Measurements from ENCODE around the gene ZNF584.

DNA sequence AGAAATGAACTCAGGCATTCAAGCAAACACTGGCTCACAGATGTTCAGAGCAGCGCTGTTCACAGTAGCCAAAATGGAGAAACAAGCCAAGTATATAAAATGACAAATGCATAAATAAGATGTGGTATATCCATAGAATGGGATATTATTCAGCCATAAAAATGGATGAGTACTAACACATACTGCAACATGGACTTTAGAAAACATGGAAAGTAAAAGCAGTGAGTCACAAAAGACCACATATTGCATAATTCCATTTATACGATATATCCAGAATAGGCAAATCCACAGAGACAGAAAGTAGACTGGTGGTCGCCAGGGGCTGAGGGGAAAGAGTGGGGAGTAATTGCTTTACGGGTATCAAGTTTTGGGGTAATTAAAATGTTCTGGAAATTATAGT lies 34.2 kb upstream of the ZNF584 start:
- TF ChIP-seq, protein P1, sequence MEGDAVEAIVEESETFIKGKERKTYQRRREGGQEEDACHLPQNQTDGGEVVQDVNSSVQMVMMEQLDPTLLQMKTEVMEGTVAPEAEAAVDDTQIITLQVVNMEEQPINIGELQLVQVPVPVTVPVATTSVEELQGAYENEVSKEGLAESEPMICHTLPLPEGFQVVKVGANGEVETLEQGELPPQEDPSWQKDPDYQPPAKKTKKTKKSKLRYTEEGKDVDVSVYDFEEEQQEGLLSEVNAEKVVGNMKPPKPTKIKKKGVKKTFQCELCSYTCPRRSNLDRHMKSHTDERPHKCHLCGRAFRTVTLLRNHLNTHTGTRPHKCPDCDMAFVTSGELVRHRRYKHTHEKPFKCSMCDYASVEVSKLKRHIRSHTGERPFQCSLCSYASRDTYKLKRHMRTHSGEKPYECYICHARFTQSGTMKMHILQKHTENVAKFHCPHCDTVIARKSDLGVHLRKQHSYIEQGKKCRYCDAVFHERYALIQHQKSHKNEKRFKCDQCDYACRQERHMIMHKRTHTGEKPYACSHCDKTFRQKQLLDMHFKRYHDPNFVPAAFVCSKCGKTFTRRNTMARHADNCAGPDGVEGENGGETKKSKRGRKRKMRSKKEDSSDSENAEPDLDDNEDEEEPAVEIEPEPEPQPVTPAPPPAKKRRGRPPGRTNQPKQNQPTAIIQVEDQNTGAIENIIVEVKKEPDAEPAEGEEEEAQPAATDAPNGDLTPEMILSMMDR (IDR thresholded peaks at IDR 0.05): no peak
- TF ChIP-seq POLR2A (IDR thresholded peaks at IDR 0.05) (no peak), POLR2AphosphoS5 (IDR thresholded peaks at IDR 0.05) (no peak)
